Stimulated activated CD8-positive, alpha-beta memory T cell treated with anti-CD3 and anti-CD28 coated beads, Interleukin-4, amount 100 ng/mL, for 24 hours (primary cell): ENCODE results near the gene CCL11.
"Not testable (repeated sequence)": the region's sequence is repeated elsewhere in the genome, so short reads cannot be mapped to it uniquely, and the experiment has no call there.

Experiments used
- DNase-seq: peaks from one replicate; pipeline ENCODE4 v3.0.0-alpha.2; 2020; ENCODE audit warnings: low read depth

CCL11 gene

DNA sequence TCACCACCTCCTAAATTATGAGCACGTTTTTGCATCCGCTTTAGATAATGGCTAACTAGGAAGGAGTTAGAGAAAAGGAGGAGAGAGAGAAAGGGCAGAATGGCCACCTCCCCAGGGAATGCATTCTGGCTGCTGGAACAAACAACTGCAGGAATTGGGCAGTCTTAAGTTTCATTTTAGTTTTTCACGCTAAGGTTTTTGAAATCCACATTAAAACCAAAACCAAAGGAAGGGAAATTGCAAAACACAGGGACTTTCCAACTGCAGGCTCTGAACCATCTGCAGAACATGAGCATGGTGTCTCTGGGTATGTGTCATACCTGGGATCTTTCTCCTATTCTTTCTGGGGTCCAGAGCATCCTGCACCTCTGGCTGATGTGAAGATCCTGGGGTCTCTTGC is 21.6 kb downstream of the CCL11 start:
- DNase-seq: no peak

- DNase-seq: no peak
Measured at GRCh38 chr17:34308371-34308770, 22.8 kb downstream of the CCL11 start.

DNA sequence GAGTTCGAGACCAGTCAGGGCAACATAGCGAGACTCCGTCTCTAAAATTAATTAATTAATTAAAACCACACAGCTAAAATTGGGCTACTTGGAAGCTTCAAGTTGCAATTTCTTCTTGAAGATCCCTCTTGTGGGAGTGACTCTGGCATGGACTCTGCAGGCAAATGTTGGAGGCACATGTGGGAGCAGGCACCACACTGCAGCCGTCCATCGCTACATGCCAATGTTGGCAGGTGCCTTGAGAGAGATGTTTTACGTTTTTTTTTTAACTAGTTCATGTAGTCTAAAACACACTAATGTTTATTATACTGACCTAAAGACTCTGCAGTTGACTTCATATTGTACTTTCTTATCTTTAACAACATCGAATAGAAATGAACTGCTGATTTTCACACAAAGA is 25.7 kb downstream of the CCL11 start:
- DNase-seq: no peak

DNA sequence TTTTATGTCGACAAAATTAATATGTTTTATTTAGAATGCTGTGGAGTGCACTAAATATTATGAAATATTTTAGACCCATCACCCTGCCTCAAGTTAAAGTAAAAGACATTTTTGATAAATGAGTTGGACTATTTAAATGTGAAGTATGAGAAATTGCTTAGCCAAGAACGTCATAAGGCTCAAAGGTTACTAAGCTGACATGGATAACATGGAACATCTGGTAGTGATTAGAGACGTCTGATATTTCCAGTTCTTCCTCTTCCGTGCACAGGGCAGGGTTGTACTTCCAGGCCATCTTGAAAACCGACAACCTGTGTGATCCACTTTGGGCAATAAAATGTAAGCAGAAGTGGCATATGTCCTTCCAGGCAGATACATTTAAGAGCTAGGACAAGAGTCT is 26.5 kb downstream of the CCL11 start:
- DNase-seq: no peak

- no peak for DNase-seq
Measured at GRCh38 chr17:34313164-34313563, 27.6 kb downstream of the CCL11 start.

- DNase-seq: no peak
Measured at GRCh38 chr17:34314279-34314678, 28.7 kb downstream of the CCL11 start.

- DNase-seq: peak; percentile 9
Measured at GRCh38 chr17:34318474-34318873, 32.9 kb downstream of the CCL11 start.

- no peak for DNase-seq
Measured at GRCh38 chr17:34319039-34319483, 33.5 kb downstream of the CCL11 start, which contains the start of gene CCL8. CCL8 (plus strand) TSS chr17:34319435; CDS start chr17:34319502, 67 bp downstream.

- DNase-seq: no peak
Measured at GRCh38 chr17:34321964-34322363, 36.4 kb downstream of the CCL11 start.

- DNase-seq: not testable (repeated sequence)
Measured at GRCh38 chr17:34327580-34327979, 42.0 kb downstream of the CCL11 start.

- no peak for DNase-seq
Measured at GRCh38 chr17:34337701-34338100, 52.2 kb downstream of the CCL11 start.
